Gastrocnemius medialis (tissue), 4 donors: ENCODE measurements around the gene RPS15.

Source experiments
- POLR2A ChIP-seq, 2 donors: fragments of 450-650 bp; IDR thresholded peaks; one replicate each; pipeline ENCODE4 v1.6.1; 2017; ENCODE audit warnings: antibody characterized with exemption in 2 of 2, mild to moderate bottlenecking in 2 of 2, moderate library complexity in 2 of 2
- TF ChIP-seq, protein P1 (sequence below), 5 experiments: fragments of 450-650 bp in 3 of 5; fragments of 200-600 bp in 2 of 5; sonication (generic) in 2 of 5; IDR thresholded peaks in 4 of 5; conservative IDR thresholded peaks in 1 of 5; 1 replicate in 4 of 5; 2 replicates in 1 of 5; pipeline ENCODE4 v1.5.1; 2016 to 2019; ENCODE audit warnings: antibody characterized with exemption in 5 of 5, mild to moderate bottlenecking in 3 of 5, moderate library complexity in 3 of 5

DNA sequence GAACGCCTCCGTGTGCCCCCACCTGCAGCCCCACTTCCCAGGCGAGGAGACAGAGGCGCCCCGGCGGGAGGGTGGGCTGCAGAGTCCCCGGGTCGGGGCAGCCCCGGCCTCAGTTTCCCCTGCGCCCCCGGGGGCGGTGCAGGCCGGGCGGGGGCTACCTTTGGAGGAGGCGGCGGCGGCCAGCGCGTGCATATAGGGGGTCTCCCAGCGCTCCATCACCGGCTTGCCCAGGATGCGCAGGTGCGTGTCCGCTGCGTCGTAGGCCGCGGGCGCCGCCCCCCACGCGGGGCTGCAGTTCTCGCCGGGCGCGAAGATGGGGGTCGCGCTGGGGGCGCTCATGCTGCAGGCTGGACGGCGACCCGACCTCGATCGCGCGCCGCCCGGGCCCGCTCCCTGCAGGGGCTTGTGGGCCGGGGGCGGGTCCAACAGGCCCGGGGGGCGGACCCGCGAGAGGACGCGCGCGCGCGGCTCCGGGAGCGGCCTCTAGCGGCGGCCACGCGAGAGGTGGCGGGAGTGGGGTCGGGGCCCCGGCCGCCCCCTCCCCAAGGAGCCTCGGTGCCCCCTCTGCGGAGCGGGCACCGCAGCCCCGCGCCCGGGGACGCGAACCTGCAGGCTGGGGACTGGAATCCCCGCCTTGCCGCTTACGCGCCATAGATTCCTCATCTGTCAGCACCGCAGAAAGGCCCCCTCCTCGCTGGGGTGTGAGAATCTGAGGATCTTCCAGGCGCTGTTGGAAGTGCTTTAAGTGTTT is 36.9 kb upstream of the RPS15 start, which contains the start of gene GAMT:
- TF ChIP-seq, protein P1, sequence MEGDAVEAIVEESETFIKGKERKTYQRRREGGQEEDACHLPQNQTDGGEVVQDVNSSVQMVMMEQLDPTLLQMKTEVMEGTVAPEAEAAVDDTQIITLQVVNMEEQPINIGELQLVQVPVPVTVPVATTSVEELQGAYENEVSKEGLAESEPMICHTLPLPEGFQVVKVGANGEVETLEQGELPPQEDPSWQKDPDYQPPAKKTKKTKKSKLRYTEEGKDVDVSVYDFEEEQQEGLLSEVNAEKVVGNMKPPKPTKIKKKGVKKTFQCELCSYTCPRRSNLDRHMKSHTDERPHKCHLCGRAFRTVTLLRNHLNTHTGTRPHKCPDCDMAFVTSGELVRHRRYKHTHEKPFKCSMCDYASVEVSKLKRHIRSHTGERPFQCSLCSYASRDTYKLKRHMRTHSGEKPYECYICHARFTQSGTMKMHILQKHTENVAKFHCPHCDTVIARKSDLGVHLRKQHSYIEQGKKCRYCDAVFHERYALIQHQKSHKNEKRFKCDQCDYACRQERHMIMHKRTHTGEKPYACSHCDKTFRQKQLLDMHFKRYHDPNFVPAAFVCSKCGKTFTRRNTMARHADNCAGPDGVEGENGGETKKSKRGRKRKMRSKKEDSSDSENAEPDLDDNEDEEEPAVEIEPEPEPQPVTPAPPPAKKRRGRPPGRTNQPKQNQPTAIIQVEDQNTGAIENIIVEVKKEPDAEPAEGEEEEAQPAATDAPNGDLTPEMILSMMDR (IDR thresholded peaks at IDR 0.05 in 4 of 5, conservative IDR thresholded peaks at IDR 0.05 in 1 of 5): peak; percentile 34 to 66 (median 46)
- TF ChIP-seq POLR2A (IDR thresholded peaks at IDR 0.05): no peak
